Glomerular endothelial cell (primary cell): ENCODE measurements around the gene ZNF556. TPM values are rescaled to one million over a fixed set of nuclear protein-coding genes. Genes with fewer than 3 reads are reported as not detected.

Source experiments
- DNase-seq: peaks from one replicate; pipeline ENCODE4 v3.0.0-alpha.2; 2011; ENCODE audit warnings: low read depth, low spot score; ENCODE audit errors: extremely low read depth
- total RNA-seq: library from RNA; depleted of rRNA; stranded (reverse); fragments of >200 nt; gene quantifications from 2 replicates; pipeline ENCODE4 v1.2.3, GENCODE V29; 2015

Gene ZNF556
- not detected in 2 replicates for total RNA-seq

DNA sequence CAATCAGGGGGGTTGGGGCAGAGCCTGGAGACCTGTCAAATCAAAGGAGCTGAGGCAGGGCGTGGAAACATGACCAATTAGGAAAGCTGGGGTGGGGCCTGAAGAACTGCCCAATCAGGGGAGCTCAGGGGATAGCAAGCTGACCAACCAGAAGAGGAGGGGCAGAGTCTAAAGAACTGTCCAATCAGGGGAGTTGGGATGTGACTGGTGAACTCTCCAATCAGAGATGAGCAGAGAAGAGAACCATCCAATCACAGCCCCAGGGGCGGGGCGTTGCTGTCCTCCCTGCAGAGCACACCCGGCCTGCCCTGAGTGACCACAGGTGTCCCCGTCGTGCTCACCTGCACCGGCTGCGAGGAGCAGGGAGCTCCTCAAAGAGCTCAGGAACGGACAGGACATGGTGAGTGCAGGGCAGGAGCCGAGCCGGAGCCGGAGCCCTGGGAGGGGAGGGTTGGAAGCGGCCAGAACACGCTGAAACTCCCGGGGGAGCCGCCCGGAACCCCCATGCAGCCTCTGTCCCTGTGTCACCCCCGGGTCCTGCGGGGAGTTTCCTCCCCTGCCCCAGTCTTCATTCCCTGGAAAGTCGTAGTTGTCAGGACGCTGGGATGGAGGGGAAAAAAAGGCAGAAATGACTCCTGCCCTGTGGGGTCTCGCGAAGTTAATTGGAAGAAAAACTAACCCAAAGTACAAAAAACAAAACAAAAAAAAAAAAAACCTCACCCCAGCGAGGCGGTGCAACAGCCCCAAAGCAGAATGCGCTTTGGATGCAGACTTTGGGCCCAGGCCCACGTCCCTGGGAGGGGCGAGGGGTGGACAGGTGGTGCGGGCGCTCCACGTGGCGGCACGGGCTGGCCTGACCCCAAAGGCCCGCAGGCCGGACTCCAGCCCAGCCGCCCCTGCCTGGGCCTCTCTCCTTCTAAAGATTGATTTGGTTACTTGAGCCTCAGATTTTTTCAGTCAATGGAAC is at the start of gene ZNF556:
ZNF556 (plus strand) TSS at position 311 of the 967 bp plus-strand sequence; CDS start at position 398, 87 bp downstream.
- no peak for DNase-seq

DNA sequence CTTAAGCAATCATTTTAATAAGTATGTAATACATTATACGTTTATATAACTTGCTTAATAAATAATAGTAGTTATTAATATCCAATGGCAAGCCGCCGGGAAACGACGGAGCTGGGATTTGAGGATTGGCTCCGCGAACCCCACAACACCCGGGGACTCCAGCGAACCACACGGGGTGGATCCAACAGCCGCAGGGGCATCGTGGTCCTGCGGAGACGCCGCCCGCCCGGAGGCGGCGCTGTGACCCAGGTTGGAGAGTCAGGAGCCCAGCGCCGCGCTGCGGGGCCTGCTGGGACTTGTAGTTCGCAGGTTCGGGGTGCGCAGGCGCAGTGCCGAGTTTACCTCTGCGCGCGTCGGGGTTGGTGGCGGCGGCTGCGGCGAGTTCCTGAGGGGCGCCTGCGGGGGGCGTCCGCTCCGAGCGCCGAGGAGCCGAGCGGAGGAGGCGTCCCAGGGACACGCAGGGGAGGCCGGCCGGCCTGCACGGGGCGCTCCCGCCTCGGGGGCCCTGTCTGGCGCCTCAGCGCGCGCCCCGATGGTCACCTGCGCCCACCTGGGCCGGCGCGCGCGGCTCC is 47.5 kb upstream of the ZNF556 start, which contains the start of gene ZNF554:
ZNF554 (plus strand) TSS at position 329 of the 572 bp plus-strand sequence; CDS start at position 533, 204 bp downstream.
- DNase-seq: peak; percentile 63

DNA sequence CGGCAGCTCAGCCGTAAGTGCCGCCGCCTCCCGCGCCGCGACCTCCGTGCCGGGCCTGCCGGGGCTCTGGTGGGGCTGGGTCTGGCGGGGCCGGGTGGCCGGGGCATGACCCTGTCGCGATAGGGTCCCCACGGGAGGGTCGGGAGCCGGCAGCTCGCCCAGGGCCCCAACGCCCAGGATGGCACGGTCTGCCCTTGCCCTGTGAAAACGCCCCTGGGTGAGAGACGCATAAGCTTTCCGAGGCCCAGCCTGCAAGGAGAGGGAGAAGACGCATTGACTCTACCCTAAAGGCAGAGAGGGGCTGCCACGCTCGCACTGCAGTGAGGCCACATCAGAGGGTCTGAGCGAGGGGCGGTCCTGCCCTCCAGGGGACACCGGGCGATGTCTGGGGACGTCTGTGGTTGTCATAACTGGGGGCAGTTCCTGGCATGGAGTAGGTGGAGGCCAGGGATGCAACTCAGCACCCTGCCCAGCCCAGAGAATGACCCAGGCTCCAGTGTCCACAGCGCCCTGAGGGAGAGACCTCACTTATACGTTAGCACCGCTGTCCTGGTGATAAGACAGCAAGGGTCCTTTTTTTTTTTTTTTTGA is 46.9 kb upstream of the ZNF556 start:
- DNase-seq: no peak

DNA sequence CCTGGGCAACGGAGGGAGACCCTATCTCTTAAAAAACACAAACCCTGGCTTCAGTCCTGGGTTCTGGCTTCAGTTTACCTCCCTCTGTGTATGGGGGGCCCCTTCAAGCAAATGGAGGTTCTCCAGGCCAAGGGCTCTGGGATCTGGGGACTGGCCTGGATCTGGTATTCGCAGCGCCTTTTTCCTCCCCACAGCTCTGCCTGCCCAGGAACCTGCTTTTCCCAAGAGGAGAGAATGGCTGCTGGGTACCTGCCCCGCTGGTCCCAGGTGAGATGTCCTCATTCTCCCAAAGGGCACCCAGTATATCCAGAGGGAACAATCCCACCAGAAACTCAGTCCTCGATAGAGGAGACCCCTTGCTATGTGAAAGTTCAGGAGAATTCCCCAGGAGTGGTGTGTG is 44.3 kb upstream of the ZNF556 start:
- no peak for DNase-seq

DNA sequence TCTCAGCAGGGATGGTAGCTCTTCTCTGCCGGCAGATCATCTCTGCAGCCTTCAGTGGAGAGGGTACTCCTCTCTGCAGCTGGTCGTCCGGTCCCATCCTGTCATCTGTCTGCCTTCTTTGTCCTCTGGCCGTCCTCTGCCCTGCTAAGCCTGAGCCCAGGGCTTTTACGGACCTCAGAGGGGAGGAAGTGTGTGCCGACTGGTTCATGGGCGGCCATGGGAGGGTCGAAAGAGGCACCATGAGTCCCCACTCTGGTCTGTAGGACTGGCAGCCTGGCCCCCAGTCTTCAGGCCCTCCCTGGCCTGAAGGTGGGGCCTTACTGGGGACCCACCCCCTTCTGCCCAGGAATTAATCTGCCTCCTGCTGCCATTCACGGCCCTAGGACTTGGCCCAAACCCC is 43.5 kb upstream of the ZNF556 start:
- no peak for DNase-seq

DNA sequence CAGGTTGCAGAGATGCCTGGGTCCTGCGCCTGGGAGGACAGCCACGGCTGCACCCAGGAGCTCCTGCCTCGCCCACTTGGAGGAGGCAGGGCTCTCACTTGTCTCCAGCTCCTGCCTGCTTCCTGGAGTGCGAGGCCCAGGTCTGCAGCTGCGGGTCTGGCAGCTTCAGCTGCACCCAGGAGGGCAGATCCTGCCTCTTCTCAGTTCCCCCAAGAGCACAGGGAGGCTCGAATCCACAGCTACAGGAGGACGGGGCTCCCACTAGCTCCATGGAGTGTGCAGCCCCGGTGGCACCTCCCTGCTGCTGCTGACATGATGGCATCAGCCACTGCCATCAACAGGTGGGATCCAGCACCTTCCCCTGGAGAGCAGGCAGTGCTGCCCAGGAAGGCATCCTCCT is 43.0 kb upstream of the ZNF556 start:
- DNase-seq: no peak

DNA sequence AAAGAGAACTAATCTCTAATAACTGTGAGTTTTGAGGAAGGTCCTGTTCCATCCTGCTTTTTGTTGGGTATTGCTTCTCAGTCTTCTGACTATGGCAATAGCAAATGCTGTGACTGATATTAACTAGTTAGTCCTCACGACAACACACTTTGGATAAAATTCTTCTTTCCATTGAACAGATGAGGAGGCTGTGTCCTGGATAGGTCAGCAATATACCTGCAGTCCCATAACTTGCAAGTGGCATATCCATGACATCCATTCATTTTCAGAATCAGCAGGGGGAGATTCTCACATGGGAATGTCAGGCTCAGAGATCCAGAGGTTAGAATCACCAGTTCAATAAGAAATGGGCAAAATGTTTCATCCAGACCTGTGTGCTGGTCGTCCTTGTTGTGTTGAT is 40.1 kb upstream of the ZNF556 start:
- no peak for DNase-seq

DNA sequence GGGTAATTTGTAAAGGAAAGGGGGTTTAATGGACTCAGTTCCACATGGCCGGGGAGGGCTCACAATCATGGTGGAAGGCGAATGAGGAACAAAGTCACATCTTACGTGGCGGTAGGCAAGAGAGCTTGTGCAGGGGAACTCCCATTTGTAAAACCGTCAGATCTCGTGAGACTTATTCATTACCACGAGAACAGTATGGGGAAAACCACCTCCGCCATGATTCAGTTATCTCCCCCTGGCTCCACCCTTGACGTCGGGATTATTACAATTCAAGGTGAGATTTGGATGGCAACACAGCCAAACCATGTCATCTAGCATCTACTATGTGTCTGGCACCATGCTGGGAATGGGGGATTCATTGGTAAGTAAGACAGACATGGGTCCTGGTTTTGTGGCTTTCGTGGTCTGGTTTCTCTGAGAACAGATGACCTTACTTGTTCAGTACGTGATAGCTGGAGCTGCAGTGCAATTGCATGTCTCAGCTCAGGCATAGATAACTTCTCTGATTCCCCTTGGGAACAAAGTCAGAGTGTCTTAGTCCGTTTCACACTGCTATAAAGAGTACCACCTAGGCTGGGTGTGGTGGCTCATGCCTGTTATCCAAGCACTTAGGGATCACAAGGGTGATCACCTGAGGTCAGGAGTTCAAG is 39.2 kb upstream of the ZNF556 start:
- DNase-seq: no peak

DNA sequence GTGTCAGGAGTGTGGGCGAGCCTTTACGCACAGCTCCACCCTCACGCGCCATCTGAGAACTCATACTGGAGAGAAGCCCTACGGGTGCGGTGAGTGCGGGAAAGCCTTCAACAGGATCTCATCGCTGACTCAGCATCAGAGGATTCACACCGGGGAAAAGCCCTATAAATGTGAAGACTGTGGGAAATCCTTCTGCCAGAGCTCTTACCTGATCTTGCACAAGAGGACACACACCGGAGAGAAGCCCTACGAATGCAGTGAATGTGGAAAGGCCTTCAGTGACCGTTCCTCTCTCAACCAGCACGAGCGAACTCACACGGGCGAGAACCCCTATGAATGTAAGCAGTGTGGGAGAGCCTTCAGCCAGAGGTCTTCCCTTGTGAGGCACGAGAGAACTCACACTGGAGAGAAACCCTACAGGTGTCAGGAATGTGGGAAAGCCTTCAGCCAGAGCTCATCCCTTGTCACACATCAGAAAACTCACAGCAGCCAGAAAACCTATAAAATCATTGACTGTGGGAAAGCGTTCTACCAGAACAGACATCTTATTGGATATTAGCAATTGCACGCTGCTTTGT is 32.8 kb upstream of the ZNF556 start:
- no peak for DNase-seq

DNA sequence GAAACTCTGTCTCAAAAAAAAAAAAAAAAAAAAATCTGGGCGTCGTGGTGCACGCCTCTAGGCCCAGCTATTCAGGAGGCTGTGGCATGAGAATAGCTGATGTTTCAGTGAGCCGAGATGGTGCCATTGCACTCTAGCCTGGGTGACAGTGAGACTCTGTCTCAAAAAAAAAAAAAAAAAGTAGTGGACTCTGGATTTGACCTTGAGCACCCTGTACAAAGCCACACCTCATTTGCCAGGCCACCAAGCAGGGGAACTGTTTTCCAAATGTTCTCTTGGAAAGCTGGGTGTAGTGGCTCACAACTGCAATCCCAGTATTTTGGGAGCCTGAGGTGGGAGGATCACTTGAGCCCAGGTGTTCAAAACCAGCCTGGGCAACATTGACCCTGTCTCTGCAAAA is 29.7 kb upstream of the ZNF556 start:
- no peak for DNase-seq

DNA sequence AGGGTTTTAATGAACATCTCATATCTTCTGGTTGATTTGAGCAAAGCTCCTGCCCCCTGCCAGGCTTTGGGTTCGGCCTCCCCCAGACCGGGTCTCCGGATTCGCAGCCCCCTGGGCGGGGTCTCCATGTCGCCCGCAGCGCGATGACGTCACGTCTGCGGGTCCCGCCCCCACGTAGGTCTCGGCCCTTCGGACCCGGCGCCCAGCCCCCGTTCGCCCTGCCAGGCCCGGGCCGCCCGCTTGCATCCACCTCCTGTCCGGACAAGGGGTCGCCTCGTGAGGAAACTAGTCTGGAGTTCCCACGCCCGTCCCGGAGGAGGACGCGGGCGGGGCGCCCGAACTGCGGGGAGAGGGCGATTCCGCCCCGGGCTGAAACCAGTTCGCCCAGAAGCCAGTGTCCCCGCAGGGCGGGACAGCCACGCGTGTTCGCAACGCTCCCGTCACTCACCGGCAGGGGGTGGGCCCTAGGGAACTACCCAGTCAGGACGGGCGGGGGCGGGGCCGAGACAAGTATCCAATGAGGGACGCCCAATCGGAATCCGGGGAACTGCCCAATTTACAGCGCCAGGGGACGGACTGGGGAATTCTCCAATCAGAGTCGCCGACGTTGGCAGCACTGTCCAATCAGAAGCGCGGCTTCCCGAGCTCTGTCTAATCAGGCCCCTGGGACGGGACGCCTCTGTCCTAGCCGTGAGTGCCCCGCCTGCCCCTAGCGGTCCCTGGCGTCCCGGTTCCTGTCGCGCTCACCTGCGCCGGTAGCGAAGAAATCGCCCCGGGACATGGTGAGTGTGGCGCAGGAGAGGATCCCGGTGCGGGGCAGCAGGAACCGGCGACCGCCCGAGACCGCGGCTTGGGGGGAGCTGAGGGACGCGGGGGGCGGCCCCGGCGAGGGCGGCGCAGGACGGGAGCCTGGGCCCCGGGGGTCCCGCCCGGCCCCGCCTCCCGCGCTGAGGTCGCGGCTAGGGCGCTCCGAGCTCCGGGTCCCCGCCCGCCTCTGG is 26.0 kb upstream of the ZNF556 start, which contains the start of gene ZNF555:
ZNF555 (plus strand) TSS at position 682 of the 998 bp plus-strand sequence; CDS start at position 780, 98 bp downstream.
- peak; percentile 97 for DNase-seq

DNA sequence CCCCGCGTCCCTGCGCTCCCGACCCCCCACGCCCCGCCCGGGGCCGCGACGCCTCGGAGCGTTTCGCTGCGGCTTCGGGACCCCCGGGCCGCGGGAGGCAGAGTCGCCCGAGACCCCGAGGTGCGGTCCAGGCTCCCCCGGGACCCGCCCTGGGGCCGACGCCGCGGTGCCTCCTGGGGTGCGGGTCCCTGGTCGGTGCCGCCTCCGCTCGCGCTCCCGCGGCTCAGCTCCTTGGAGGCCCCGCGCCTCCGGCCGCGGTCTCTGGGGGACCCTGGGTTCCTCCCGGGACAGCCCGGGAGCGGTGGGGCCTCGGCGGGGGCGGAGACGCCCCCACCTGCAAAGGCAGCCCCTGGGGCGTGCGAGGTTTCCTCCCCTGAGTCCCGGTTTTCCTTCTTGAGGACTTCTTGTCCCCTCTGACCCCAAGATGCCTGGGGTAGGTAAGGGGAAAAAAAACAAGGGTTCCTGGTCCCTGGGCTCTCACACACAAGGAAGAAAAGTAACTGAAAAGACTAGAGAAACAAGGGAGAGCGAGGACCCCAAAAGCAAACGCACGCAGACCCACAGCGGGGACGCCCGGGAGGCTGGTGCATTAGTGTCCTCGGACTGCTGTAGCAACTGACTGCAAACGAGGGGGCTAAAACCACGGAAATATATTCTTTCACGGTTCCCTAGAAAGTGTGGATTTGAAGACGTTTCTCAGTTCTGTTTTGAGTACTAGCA is 25.1 kb upstream of the ZNF556 start:
- DNase-seq: no peak

DNA sequence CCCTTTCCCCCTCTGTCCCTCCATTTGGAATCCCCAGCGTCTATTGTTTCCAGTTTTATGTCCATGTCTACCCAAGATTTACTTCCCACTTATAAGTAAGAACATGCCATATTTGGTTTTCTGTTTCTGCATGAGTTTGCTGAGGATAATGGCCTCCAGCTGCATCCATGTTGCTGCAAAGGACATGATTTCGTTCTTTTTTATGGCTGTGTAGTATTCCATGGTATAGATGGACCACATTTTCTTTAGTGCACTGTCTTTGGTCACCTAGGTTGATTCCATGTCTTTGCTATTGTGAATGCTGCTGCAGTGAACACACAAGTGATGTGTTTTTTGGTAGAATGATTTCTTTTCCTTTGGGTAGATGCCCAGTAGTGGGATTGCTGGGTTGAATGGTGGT is 22.0 kb upstream of the ZNF556 start:
- DNase-seq: no peak

DNA sequence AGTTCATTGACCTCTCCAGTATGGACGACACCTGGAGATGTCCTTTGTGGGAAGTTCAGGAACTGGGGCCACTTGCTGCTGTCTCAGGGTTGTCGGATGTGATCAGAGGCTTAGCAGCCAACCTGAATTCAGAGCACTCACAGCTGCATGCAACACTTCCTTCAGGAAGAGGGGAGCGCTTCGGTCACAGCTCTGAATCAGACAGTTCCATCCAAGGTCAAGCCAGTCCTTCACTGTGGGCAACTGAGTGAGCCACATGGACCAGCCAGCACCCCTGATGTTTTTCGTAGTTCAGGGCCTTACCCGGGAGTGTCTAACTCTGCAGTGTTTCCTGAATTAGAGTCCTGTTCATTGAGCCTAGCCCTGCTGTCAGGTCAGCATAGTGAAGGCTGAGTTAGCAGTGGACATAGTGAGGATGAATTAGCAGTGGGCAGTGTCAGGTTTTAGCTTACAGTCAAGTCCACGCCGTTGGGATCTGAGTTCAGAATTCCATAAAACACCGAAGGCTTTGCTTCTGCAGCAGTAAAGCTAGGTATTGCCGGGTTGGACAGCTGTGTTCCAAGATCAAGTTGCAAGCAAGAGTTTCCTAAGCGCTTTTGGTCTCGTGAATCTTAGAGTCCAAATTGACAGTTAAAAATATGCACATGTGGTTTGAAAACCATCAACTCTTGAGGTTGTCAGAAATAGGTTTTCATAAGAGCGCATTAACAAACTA is 20.8 kb upstream of the ZNF556 start:
- no peak for DNase-seq

DNA sequence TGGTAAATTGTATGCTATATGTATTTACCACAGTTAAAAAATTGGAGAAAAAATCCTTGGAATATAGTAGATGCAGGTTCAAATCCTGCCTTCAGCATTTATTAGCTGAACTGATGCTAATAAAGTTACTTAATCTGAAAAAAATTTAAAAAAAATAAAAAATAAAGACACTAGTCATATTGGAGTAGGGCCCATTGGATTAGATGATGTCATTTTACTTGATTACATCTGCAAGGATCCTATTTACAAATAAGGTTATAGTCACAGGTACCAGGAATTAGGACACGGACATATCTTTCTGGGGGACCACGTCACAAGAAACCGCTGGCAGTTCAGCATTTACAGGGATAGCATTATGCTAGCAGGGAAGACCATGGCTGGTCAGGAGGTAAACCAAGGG is 19.6 kb upstream of the ZNF556 start:
- DNase-seq: no peak

DNA sequence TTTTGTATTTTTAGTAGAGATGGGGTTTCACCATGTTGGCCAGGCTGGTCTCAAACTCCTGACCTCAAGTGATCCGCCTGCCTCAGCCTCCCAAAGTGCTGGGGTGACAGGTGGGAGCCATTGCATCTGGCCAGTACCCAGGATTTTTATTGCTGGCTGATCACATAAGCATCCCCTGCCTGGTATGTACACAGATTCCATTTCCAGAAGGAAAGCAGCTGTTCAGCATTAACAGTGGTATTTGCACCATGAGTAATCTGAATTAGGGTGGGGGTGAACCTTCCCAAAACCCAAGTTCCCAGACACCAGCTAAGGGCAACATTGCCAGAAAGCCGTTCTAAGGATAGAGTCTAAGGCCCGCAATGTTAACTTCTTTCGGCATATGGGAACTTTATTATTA is 18.5 kb upstream of the ZNF556 start:
- no peak for DNase-seq

DNA sequence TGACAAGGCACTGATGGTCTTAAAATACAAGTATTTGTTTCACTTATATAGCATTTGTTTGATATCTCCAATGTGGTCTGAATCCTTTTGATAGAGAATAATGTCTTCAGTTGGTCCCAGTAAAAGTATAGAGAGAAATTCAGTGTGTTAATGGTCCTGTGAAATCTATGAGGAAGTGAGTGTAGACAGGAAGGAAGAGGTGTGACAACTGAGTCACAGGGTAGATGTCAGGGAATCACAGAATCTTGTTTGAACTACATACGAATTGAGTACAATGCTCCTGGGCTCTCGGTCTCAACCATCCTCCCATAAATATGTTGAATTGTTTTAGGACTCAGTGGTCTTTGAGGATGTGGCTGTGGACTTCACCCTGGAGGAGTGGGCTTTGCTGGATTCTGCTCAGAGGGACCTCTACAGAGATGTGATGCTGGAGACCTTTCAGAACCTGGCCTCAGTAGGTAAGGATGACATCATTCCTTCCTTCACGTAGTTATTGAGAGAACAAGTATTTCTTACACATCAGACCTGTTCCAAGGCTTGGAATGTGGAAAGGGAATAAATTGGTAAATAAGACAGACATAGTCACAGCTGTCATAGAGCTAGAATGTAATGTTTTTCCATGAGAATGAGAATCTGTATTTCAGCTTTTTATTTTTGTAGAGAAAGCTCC is 16.7 kb upstream of the ZNF556 start:
- DNase-seq: no peak

DNA sequence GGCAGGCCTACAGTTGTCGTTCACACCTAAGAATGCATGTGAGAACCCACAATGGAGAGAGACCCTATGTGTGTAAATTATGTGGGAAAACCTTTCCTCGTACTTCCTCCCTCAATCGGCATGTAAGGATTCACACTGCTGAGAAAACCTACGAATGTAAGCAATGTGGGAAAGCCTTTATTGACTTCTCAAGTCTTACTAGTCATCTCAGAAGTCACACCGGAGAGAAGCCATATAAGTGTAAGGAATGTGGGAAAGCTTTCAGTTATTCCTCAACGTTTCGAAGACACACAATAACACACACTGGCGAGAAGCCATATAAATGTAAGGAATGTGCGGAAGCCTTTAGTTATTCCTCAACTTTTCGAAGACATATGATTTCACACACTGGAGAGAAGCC is 14.5 kb upstream of the ZNF556 start:
- DNase-seq: no peak
